Parathyroid adenoma (tissue), 2 donors: Measurements from ENCODE around the gene ARSB.

Experiments
- H2AFZ ChIP-seq: fragments of 300-600 bp; sonication (generic); one replicate; pipeline ENCODE4 v1.7.0; 2017; ENCODE audit warnings: antibody characterized with exemption, mild to moderate bottlenecking
- H3K27ac ChIP-seq: fragments of 300-600 bp; sonication (generic); one replicate; pipeline ENCODE4 v1.7.0; 2017
- H3K27me3 ChIP-seq: fragments of 300-600 bp; sonication (generic); one replicate; pipeline ENCODE4 v1.7.0; 2017; ENCODE audit warnings: low read length; ENCODE audit not compliant: control insufficient read depth, insufficient read depth
- H3K36me3 ChIP-seq: fragments of 300-600 bp; sonication (generic); one replicate; pipeline ENCODE4 v1.7.0; 2017; ENCODE audit warnings: low read length; ENCODE audit not compliant: control insufficient read depth, insufficient read depth
- H3K4me1 ChIP-seq: fragments of 300-600 bp; sonication (generic); one replicate; pipeline ENCODE4 v1.7.0; 2017; ENCODE audit warnings: control low read depth
- H3K4me2 ChIP-seq: fragments of 300-600 bp; sonication (generic); one replicate; pipeline ENCODE4 v1.7.0; 2017; ENCODE audit warnings: low read length
- H3K4me3 ChIP-seq: fragments of 300-600 bp; sonication (generic); one replicate; pipeline ENCODE4 v1.7.0; 2017; ENCODE audit warnings: low read depth, low read length
- H3K79me2 ChIP-seq: fragments of 300-600 bp; sonication (generic); one replicate; pipeline ENCODE4 v1.7.0; 2017; ENCODE audit warnings: control low read depth
- H3K9ac ChIP-seq: fragments of 300-600 bp; sonication (generic); one replicate; pipeline ENCODE4 v1.7.0; 2017; ENCODE audit warnings: mild to moderate bottlenecking
- H3K9me3 ChIP-seq: fragments of 300-600 bp; sonication (generic); one replicate; pipeline ENCODE4 v1.7.0; 2017; ENCODE audit warnings: low read length; ENCODE audit not compliant: control insufficient read depth
- TF ChIP-seq, protein P1 (sequence below): fragments of 300-600 bp; sonication (generic); IDR thresholded peaks from one replicate; pipeline ENCODE4 v1.7.0; 2017; ENCODE audit warnings: antibody characterized with exemption, mild to moderate bottlenecking
- donor health status: primary hyperparathyroidism.

The ARSB gene

DNA sequence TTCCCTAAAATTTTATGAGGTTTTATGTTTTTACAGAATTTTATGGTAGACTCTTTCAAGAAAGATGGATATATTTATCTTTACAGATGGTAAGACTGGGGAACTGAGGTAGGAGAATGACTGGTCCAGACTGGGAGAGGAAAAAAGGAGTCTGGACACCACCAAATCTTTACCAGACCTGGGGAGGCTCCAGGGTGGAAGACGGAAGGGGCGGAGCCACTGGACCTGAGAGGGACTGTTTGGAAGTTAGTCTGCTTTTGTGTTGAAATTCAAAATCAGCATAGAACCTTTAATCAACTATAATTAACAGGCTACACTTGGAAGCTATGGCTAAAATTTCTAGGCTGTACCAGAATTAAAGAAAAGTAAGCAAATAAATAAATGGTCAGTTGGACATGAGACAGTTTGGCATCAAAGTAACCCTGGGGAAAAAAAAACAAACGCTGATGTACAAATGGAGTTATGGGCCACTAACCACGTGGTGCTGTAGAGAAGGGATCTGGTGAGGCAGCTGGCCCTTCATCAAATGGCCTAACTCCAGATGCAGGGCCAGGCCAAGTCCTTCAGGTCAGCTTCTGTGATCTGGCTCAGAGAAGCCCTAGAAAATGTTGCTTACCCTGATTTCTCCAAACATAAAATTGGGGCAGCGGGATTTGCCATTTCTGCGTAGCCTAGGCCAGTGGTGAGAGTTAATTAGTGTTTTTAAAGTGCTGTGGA, 155.1 kb downstream of the ARSB start:
- TF ChIP-seq, protein P1, sequence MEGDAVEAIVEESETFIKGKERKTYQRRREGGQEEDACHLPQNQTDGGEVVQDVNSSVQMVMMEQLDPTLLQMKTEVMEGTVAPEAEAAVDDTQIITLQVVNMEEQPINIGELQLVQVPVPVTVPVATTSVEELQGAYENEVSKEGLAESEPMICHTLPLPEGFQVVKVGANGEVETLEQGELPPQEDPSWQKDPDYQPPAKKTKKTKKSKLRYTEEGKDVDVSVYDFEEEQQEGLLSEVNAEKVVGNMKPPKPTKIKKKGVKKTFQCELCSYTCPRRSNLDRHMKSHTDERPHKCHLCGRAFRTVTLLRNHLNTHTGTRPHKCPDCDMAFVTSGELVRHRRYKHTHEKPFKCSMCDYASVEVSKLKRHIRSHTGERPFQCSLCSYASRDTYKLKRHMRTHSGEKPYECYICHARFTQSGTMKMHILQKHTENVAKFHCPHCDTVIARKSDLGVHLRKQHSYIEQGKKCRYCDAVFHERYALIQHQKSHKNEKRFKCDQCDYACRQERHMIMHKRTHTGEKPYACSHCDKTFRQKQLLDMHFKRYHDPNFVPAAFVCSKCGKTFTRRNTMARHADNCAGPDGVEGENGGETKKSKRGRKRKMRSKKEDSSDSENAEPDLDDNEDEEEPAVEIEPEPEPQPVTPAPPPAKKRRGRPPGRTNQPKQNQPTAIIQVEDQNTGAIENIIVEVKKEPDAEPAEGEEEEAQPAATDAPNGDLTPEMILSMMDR, result no peak
- Histone ChIP-seq H3K9me3 (no peaks in the 10 kb centered on the region), H3K36me3 (no peaks in the 10 kb centered on the region), H3K27me3 (no peaks in the 10 kb centered on the region), H3K4me3 (no peak overlapping the region), H3K4me2 (no peak overlapping the region), H2AFZ (no peak overlapping the region), H3K27ac (no peak overlapping the region), H3K4me1 (no peaks in the 10 kb centered on the region), H3K9ac (no peak overlapping the region), H3K79me2 (no peaks in the 10 kb centered on the region)

DNA sequence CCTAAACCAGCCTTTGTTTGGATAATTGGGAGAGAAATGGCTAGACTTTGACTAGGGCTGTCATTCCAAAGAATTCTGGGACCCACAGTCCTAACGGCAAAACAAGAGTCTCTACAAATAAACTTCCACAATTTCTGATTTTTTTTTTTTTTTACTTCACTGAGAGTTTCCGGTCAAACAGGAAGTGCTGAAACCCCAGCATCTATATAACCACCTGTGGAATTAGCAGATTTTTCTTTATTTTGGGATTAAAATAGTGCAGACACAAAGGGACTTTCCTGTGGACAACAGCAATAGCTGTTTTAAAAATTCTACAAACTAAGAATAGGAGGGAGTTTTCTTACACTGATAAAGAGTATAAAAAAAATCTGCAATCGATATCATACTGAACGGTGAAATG, 157.4 kb downstream of the ARSB start:
- Histone ChIP-seq H2AFZ (no peak overlapping the region), H3K27ac (no peak overlapping the region), H3K9me3 (no peaks in the 10 kb centered on the region), H3K36me3 (no peaks in the 10 kb centered on the region), H3K9ac (no peak overlapping the region), H3K27me3 (no peaks in the 10 kb centered on the region), H3K4me3 (no peak overlapping the region), H3K79me2 (no peaks in the 10 kb centered on the region), H3K4me2 (no peak overlapping the region), H3K4me1 (no peaks in the 10 kb centered on the region)
- TF ChIP-seq, protein P1, result no peak

DNA sequence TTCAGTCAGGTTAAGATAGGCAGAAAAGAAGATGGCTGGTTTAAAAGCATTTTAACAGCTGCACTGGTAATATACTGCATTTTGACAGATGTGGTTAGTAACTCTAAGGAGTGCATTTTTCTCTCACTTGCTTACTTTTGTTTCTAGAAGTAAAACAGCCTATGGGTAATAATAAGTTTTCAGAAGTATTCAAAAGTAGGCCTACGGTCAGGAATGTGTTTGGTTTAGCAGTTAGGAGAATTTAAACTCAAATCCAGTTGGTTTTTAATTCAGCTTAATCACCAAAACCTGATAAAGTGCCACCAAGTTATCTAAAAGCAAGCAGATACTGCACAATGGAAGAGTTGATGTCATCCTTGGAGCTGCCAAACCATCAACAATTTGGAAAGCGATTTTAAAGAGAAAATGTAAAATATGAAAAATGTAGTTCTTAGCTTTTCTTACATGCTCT, 160.3 kb downstream of the ARSB start:
- Histone ChIP-seq H3K9me3 (no peaks in the 10 kb centered on the region), H3K4me1 (no peaks in the 10 kb centered on the region), H3K9ac (no peak overlapping the region), H2AFZ (no peak overlapping the region), H3K27ac (no peak overlapping the region), H3K79me2 (no peaks in the 10 kb centered on the region), H3K27me3 (no peaks in the 10 kb centered on the region), H3K4me3 (no peak overlapping the region), H3K36me3 (no peaks in the 10 kb centered on the region), H3K4me2 (no peak overlapping the region)
- TF ChIP-seq, protein P1, result no peak

DNA sequence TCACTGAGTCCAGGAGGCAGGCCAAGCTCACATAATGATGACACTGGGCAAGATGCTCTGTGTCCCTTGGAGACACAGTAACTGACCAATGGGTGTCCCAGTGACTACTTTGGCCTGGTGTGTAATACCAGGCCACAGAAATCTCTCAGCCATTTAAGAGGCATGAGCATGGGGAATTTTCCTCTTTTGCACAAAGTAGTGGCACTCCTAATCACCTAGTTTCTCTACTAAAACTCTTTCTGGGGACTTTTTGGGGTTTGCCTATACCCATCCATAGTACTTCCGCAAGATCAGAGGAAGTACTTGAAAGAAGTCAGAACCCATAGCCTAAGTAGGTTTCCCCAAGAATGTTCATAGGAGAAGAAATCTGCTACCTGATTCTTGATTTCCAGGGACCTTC, 161.9 kb downstream of the ARSB start:
- Histone ChIP-seq H3K9ac (no peak overlapping the region), H3K4me3 (no peak overlapping the region), H3K4me1 (peaks cover 1% of the 10 kb centered on the region), H3K27me3 (no peaks in the 10 kb centered on the region), H3K36me3 (no peaks in the 10 kb centered on the region), H3K9me3 (no peaks in the 10 kb centered on the region), H3K79me2 (no peaks in the 10 kb centered on the region), H3K27ac (no peak overlapping the region), H3K4me2 (no peak overlapping the region), H2AFZ (no peak overlapping the region)
- TF ChIP-seq, protein P1, result no peak

DNA sequence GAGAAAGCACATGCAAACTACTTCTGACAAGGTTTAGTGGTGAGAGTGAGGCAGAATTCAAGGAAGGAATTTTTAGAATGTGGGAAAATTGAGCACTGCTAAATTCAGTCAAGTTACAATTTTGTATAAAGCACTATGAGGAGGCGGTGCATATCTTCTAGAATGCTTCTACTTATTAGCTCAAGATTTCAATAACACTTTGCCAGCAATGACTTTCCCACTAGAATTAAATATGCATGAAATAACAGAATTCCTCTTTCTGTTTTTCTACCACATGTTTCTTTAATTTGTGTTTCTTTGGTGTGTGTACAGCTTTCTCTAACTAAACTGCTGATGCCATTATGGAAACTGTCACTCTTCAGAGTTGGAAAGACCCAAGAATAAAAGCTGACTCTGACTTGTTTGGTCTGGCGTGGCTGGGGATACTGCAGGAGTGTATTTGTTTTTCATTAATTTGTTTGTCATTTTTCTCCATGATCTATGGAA, 163.5 kb downstream of the ARSB start:
- no peak overlapping the region for H3K4me3 ChIP-seq
- H3K27me3 ChIP-seq, result no peaks in the 10 kb centered on the region
- H3K4me1 ChIP-seq, result peaks cover 2% of the 10 kb centered on the region
- no peak overlapping the region for H3K27ac ChIP-seq
- TF ChIP-seq, protein P1, result no peak
- H3K9me3 ChIP-seq, result no peaks in the 10 kb centered on the region
- no peaks in the 10 kb centered on the region for H3K79me2 ChIP-seq
- H3K36me3 ChIP-seq, result no peaks in the 10 kb centered on the region
- no peak overlapping the region for H3K4me2 ChIP-seq
- H3K9ac ChIP-seq, result no peak overlapping the region
- no peak overlapping the region for H2AFZ ChIP-seq
